Measurements from ENCODE around the gene SPPL3.

The SPPL3 gene

DNA sequence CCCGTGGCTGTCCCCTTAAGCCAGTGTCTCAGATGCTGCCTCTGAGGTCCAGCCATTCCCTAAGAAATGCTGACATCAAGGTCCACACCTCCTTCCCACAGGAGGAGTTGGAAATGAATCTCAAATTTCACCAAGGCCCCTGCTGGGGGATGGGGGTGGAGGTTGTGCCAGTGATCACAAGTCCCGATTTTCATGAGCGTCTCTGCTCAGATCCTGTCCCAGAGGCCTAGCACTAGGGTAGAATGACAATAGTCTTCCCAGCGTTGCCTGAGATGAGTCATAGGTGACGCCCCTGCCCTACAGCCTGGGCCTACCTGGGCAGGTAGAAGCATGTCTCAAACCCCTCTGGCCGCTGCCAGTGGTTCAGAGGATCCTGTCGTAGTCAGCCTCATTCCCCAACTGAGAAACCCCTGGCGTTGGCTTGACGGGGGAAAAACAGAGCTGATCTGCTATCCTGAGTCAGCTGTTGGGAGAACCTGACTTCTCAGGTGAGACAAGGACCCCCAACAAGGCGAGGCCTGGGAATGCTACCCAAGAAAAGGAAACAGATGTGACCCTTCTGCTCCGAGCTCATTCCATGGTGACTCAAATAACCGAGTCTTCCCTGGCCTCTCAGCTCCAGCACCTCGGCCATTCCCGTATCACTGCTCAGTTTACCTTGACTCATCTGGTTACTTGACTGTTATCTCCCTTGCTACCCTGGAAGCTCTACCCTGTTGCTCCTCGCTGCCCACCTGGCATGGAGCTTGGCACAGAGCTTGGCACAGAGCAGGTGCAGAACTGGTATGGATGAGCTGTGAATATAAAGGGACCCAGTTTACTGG, 21.8 kb upstream of the SPPL3 start (continued):
- no peak for TF ChIP-seq ZNF830 (tag by site-specific recombination; IDR thresholded peaks at IDR 0.05; ENCODE audit: low read depth)
- no peak for TF ChIP-seq ZEB2 (tag by site-specific recombination; IDR thresholded peaks at IDR 0.05)
- TF ChIP-seq ZFHX2 (tag by site-specific recombination; conservative IDR thresholded peaks at IDR 0.05), result peak; percentile 56
- TF ChIP-seq ZNF324 (tag by site-specific recombination; IDR thresholded peaks at IDR 0.05), result no peak
- peak; percentile 37; the same call in 1 of the 2 replicates for TF ChIP-seq GLIS1 (tag by site-specific recombination; IDR thresholded peaks at IDR 0.05)
- peak; percentile 49 for TF ChIP-seq ZBTB17 (tag by site-specific recombination; IDR thresholded peaks at IDR 0.05)
- TF ChIP-seq ZNF548 (tag by site-specific recombination; IDR thresholded peaks at IDR 0.05), result no peak
- no peak for TF ChIP-seq ZNF266 (tag by site-specific recombination; IDR thresholded peaks at IDR 0.05; ENCODE audit: low read depth)
- TF ChIP-seq WT1 (tag by site-specific recombination; IDR thresholded peaks at IDR 0.05), result peak; percentile 78
- TF ChIP-seq ZNF600 (tag by site-specific recombination; IDR thresholded peaks at IDR 0.05), result peak; percentile 17; the same call in 1 of the 2 replicates
- TF ChIP-seq ZNF138 (tag by site-specific recombination; IDR thresholded peaks at IDR 0.05; ENCODE audit: borderline replicate concordance), result no peak

DNA sequence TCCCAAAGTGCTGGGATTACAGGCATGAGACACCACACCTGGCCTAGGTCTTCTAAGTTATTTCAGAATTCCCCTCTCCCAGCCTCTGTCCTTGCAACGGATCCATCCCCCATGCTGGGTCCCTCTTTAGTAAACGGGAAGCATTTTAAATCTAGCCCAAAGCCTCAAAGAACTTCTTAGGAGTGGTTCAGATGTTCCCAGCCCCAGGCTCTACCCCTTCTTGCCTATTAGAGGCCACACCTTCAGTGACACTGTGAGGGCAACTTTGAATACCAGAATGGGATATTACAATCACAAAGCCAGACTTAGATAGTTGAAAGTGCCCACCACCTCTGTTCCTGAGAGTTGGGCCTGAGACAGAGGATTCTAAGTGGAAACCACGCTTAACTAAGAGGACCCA, 18.1 kb upstream of the SPPL3 start:
- no peak overlapping the region for H3K27ac ChIP-seq (ENCODE audit: extremely low read depth, low read depth, low read length)

More for the DNA sequence above, 18.1 kb upstream of the SPPL3 start:
- H3K4me1 ChIP-seq (ENCODE audit: control insufficient read depth, insufficient read depth, low read length), result no peaks in the 10 kb centered on the region
- H3K36me3 ChIP-seq (ENCODE audit: control insufficient read depth in 2 of 2, insufficient read depth in 1 of 2, low read length in 2 of 2), result no peaks in the 10 kb centered on the region
- TF ChIP-seq ZNF548 (tag by site-specific recombination; IDR thresholded peaks at IDR 0.05) (no peak), ZFP3 (tag by site-specific recombination; IDR thresholded peaks at IDR 0.05; ENCODE audit: low read depth) (no peak), ZNF202 (tag by site-specific recombination; IDR thresholded peaks at IDR 0.05; ENCODE audit: borderline replicate concordance) (no peak), ZNF133 (tag by site-specific recombination; IDR thresholded peaks at IDR 0.05) (no peak), SP3 (tag by site-specific recombination; IDR thresholded peaks at IDR 0.05) (no peak), ZNF354C (tag by site-specific recombination; IDR thresholded peaks at IDR 0.05; ENCODE audit: borderline replicate concordance, low read depth) (no peak), TRIM28 (IDR thresholded peaks at IDR 0.05; ENCODE audit: borderline replicate concordance, low read length) (no peak), ZNF561 (tag by site-specific recombination; IDR thresholded peaks at IDR 0.05; ENCODE audit: borderline replicate concordance) (no peak), ZNF175 (tag by site-specific recombination; IDR thresholded peaks at IDR 0.05) (no peak), ZNF701 (tag by site-specific recombination; IDR thresholded peaks at IDR 0.05) (no peak), ZBTB7A (tag by site-specific recombination; IDR thresholded peaks at IDR 0.05; ENCODE audit: low read depth) (no peak), ZNF621 (tag by site-specific recombination; IDR thresholded peaks at IDR 0.05) (no peak), SETDB1 (IDR thresholded peaks at IDR 0.05; ENCODE audit: insufficient read length, low read length) (no peak), KLF8 (tag by site-specific recombination; IDR thresholded peaks at IDR 0.05) (no peak), ZNF274 (IDR thresholded peaks at IDR 0.05; ENCODE audit: low read length) (no peak), ZNF274 (tag by site-specific recombination; IDR thresholded peaks at IDR 0.05; ENCODE audit: borderline replicate concordance) (no peak)
- TF ChIP-seq, protein P1, sequence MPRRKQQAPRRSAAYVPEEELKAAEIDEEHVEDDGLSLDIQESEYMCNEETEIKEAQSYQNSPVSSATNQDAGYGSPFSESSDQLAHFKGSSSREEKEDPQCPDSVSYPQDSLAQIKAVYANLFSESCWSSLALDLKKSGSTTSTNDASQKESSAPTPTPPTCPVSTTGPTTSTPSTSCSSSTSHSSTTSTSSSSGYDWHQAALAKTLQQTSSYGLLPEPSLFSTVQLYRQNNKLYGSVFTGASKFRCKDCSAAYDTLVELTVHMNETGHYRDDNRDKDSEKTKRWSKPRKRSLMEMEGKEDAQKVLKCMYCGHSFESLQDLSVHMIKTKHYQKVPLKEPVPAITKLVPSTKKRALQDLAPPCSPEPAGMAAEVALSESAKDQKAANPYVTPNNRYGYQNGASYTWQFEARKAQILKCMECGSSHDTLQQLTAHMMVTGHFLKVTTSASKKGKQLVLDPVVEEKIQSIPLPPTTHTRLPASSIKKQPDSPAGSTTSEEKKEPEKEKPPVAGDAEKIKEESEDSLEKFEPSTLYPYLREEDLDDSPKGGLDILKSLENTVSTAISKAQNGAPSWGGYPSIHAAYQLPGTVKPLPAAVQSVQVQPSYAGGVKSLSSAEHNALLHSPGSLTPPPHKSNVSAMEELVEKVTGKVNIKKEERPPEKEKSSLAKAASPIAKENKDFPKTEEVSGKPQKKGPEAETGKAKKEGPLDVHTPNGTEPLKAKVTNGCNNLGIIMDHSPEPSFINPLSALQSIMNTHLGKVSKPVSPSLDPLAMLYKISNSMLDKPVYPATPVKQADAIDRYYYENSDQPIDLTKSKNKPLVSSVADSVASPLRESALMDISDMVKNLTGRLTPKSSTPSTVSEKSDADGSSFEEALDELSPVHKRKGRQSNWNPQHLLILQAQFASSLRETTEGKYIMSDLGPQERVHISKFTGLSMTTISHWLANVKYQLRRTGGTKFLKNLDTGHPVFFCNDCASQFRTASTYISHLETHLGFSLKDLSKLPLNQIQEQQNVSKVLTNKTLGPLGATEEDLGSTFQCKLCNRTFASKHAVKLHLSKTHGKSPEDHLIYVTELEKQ (tag by site-specific recombination; IDR thresholded peaks at IDR 0.05; ENCODE audit: borderline replicate concordance), result no peak
- TF ChIP-seq, protein P2, sequence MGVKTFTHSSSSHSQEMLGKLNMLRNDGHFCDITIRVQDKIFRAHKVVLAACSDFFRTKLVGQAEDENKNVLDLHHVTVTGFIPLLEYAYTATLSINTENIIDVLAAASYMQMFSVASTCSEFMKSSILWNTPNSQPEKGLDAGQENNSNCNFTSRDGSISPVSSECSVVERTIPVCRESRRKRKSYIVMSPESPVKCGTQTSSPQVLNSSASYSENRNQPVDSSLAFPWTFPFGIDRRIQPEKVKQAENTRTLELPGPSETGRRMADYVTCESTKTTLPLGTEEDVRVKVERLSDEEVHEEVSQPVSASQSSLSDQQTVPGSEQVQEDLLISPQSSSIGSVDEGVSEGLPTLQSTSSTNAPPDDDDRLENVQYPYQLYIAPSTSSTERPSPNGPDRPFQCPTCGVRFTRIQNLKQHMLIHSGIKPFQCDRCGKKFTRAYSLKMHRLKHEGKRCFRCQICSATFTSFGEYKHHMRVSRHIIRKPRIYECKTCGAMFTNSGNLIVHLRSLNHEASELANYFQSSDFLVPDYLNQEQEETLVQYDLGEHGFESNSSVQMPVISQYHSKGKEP (tag by site-specific recombination; IDR thresholded peaks at IDR 0.05), result no peak
- POLR2A ChIA-PET, result no interaction called here
- CTCF ChIA-PET, result no interaction called here
- no peak overlapping the region for H3K4me3 ChIP-seq (ENCODE audit: low read depth, low read length)
- H3K9me3 ChIP-seq (ENCODE audit: control insufficient read depth, insufficient read depth, low read depth, low read length), result no peaks in the 10 kb centered on the region

All from HEK293 (cell line).